ACC112 (cell line): ENCODE results near the gene CISD3.
"Not testable (repeated sequence)": the region's sequence is repeated elsewhere in the genome, so short reads cannot be mapped to it uniquely, and the experiment has no call there.

Source experiments
- H2AFZ ChIP-seq: fragments of 200-600 bp; sonication (generic); one replicate; pipeline ENCODE4 v1.6.0; 2017; ENCODE audit warnings: antibody characterized with exemption, low read length; ENCODE audit not compliant: unreplicated experiment
- H3K27ac ChIP-seq: fragments of 200-600 bp; sonication (generic); 2 replicates; pipeline ENCODE4 v1.5.1; 2014; ENCODE audit warnings: low read depth, mild to moderate bottlenecking, antibody characterized with exemption, low read length, moderate library complexity
- H3K27me3 ChIP-seq: fragments of 200-600 bp; sonication (generic); 2 replicates; pipeline ENCODE4 v1.6.1; 2014; ENCODE audit warnings: mild to moderate bottlenecking, antibody characterized with exemption, low read length, moderate library complexity, mixed read lengths; ENCODE audit not compliant: insufficient read depth
- H3K36me3 ChIP-seq: fragments of 200-600 bp; sonication (generic); 2 replicates; pipeline ENCODE4 v1.6.1; 2016; ENCODE audit warnings: mild to moderate bottlenecking, antibody characterized with exemption, low read length, moderate library complexity, mixed read lengths; ENCODE audit not compliant: insufficient read depth
- H3K4me1 ChIP-seq: fragments of 200-600 bp; sonication (generic); one replicate; pipeline ENCODE4 v1.6.1; 2016; ENCODE audit warnings: low read length, mixed read lengths; ENCODE audit not compliant: insufficient read depth, unreplicated experiment, control insufficient read depth
- H3K4me3 ChIP-seq: fragments of 200-600 bp; sonication (generic); 2 replicates; pipeline ENCODE4 v1.5.1; 2014; ENCODE audit warnings: mild to moderate bottlenecking, low read depth, low read length
- H3K79me2 ChIP-seq: fragments of 200-600 bp; sonication (generic); one replicate; pipeline ENCODE4 v1.6.0; 2016; ENCODE audit warnings: low read length; ENCODE audit not compliant: control insufficient read depth, unreplicated experiment, insufficient read depth

The CISD3 gene

GRCh38 chr17:38717139-38717745 is 12.9 kb upstream of the CISD3 start:
- Histone ChIP-seq H3K79me2 (no peaks in the 10 kb centered on the region), H2AFZ (no peak overlapping the region), H3K27ac (no peak overlapping the region), H3K4me1 (no peaks in the 10 kb centered on the region), H3K4me3 (no peak overlapping the region), H3K27me3 (no peaks in the 10 kb centered on the region), H3K36me3 (peaks cover 8% of the 10 kb centered on the region; the same call in 1 of the 2 replicates)

GRCh38 chr17:38719289-38719942 is 10.7 kb upstream of the CISD3 start:
- no peak overlapping the region for H3K27ac ChIP-seq
- H3K4me1 ChIP-seq = no peaks in the 10 kb centered on the region
- H3K27me3 ChIP-seq = no peaks in the 10 kb centered on the region
- H3K79me2 ChIP-seq = no peaks in the 10 kb centered on the region
- no peak overlapping the region for H2AFZ ChIP-seq
- H3K36me3 ChIP-seq = peaks cover 8% of the 10 kb centered on the region; the same call in 1 of the 2 replicates
- H3K4me3 ChIP-seq = no peak overlapping the region

- H3K36me3 ChIP-seq = peaks cover 8% of the 10 kb centered on the region; the same call in 1 of the 2 replicates
- no peaks in the 10 kb centered on the region for H3K79me2 ChIP-seq
- no peaks in the 10 kb centered on the region for H3K27me3 ChIP-seq
- H3K27ac ChIP-seq = no peak overlapping the region
- H2AFZ ChIP-seq = no peak overlapping the region
- H3K4me3 ChIP-seq = no peak overlapping the region
- H3K4me1 ChIP-seq = no peaks in the 10 kb centered on the region
Observed at GRCh38 chr17:38719943-38720641, 10.0 kb upstream of the CISD3 start.

DNA sequence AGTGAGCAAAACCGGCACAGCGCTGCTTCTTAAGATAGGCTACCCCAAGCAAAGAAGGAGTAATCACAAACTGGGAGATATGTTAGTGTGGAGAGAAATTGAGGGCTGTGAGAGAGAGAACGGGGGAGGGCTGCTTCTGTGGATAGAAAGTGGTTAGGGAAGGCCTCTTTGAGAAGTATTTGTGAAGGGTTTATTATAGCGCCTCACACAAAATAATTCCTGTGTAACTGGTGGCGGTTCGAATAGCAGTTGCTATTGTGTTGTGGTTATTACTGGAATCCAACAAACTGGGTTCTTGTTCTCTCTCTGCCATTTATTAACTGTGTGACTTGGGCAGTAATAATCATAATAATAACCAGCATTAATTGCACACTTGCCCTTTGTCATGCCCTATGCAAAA is 9.2 kb upstream of the CISD3 start:
- Histone ChIP-seq H3K4me1 (no peaks in the 10 kb centered on the region), H2AFZ (no peak overlapping the region), H3K4me3 (no peak overlapping the region), H3K36me3 (peaks cover 8% of the 10 kb centered on the region; the same call in 1 of the 2 replicates), H3K27me3 (no peaks in the 10 kb centered on the region), H3K27ac (no peak overlapping the region), H3K79me2 (no peaks in the 10 kb centered on the region)

DNA sequence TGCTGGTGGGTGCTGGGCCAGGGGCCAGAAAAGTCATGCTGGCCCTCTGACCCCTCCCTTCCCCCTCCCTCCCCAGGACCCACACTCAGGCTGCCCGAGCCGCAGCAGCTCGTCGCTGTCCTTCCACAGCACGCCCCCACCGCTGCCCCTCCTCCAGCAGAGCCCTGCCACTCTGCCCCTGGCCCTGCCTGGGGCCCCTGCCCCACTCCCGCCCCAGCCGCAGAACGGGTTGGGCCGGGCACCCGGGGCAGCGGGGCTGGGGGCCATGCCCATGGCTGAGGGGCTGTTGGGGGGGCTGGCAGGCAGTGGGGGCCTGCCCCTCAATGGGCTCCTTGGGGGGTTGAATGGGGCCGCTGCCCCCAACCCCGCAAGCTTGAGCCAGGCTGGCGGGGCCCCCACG is 8.3 kb upstream of the CISD3 start:
- Histone ChIP-seq H3K4me1 (no peaks in the 10 kb centered on the region), H3K27me3 (no peaks in the 10 kb centered on the region), H3K27ac (no peak overlapping the region), H2AFZ (no peak overlapping the region), H3K36me3 (peaks cover 8% of the 10 kb centered on the region; the same call in 1 of the 2 replicates), H3K4me3 (no peak overlapping the region), H3K79me2 (no peaks in the 10 kb centered on the region)

- Histone ChIP-seq H3K36me3 (no peaks in the 10 kb centered on the region), H3K79me2 (no peaks in the 10 kb centered on the region), H3K27ac (no peak overlapping the region), H3K4me1 (peaks cover 4% of the 10 kb centered on the region), H3K4me3 (no peak overlapping the region), H3K27me3 (no peaks in the 10 kb centered on the region), H2AFZ (no peak overlapping the region)
Observed at GRCh38 chr17:38724337-38724988, 5.7 kb upstream of the CISD3 start.

DNA sequence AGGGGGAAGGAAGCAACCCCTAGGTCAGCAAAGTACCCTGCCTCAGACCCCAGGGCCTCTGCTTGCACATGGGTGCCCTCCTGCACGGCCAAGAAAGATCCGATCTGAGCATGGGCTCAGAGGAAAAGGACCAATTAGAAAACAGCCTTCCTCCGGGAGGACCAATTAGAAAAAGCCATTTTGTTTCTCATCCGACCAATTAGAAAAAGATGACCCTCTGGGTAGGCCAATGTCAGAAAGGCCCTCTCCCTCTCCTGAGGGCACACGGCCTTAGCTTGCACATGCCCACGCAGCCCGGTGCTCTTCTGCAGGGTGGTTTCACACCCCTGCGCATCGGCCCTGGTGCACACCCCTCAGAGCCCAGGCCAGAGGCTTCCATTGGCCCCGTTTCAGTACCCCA is 5.1 kb upstream of the CISD3 start:
- no peak overlapping the region for H3K4me3 ChIP-seq
- no peaks in the 10 kb centered on the region for H3K27me3 ChIP-seq
- peaks cover 4% of the 10 kb centered on the region for H3K4me1 ChIP-seq
- no peaks in the 10 kb centered on the region for H3K79me2 ChIP-seq
- no peaks in the 10 kb centered on the region for H3K36me3 ChIP-seq
- no peak overlapping the region for H3K27ac ChIP-seq
- no peak overlapping the region for H2AFZ ChIP-seq

DNA sequence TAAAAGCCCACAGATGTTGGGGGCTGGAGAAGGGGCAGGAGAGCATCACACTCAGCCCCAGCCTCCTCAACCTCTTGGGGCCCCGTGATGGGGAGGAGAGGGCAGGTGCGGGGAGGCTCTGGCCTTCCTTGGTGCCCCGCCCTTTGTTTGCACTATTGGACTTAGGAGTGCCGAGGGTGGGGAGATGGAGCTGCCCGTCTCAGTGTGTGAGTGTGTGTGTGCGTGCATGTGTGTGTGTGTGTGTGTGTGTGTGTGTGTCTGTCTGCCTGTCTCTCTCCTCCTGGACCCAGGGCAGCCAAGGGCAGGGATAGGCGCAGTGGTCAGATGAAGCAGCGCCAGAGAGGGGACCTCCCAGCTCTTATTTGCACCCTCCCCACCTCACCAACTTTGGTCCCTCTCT is 4.0 kb upstream of the CISD3 start:
- H3K4me3 ChIP-seq, H3K4me1 ChIP-seq, H2AFZ ChIP-seq, H3K79me2 ChIP-seq, H3K27ac ChIP-seq, H3K27me3 ChIP-seq, H3K36me3 ChIP-seq: not testable (repeated sequence)

DNA sequence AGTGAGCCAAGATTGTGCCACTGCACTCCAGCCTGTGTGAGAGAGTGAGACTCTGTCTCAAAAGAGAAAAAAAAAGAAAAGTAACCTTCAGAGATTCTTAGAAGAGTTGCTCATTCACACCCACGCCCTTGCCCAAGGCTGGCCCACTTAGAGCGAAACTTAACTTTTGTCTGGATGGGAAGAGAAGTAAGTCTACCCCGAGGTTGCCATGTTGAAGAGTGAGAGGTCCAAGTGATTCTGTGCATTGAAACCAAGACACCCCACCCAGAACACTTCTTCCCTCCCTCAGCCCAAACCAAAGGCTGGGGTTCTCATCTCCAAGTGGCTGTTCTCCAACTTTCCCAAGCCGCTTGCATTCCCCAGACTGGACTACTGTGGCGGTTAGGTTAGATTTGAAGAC is 2.4 kb upstream of the CISD3 start:
- Histone ChIP-seq H3K27me3 (no peaks in the 10 kb centered on the region), H3K27ac (no peak overlapping the region)

GRCh38 chr17:38728290-38728831 is 1.8 kb upstream of the CISD3 start:
- Histone ChIP-seq H3K36me3 (no peaks in the 10 kb centered on the region), H2AFZ (no peak overlapping the region), H3K4me1 (peaks cover 19% of the 10 kb centered on the region), H3K79me2 (peaks cover 18% of the 10 kb centered on the region), H3K4me3 (no peak overlapping the region), H3K27me3 (no peaks in the 10 kb centered on the region), H3K27ac (no peak overlapping the region)

More for the DNA sequence above, 2.4 kb upstream of the CISD3 start:
- Histone ChIP-seq H2AFZ (no peak overlapping the region), H3K4me3 (no peak overlapping the region), H3K79me2 (peaks cover 18% of the 10 kb centered on the region), H3K36me3 (no peaks in the 10 kb centered on the region), H3K4me1 (peaks cover 19% of the 10 kb centered on the region)
